SK-N-SH treated with all-trans-retinoic acid at 6 μM for 48 hours (cell line): ENCODE results near the gene CELF1.
"Not testable (repeated sequence)": the region's sequence is repeated elsewhere in the genome, so short reads cannot be mapped to it uniquely, and the experiment has no call there.

ENCODE experiments used
- ATAC-seq: fragments of 200-7000 bp; cut with Tn5 transposase; 3 replicates; pipeline ENCODE4 v1.9.1; 2020; ENCODE audit warnings: mild to moderate bottlenecking, moderate library complexity
- ARNTL ChIP-seq: fragments of 450-650 bp; formaldehyde crosslinking; IDR thresholded peaks from 2 replicates; pipeline ENCODE4 v1.5.0; 2020; ENCODE audit warnings: low read depth, mild to moderate bottlenecking, moderate library complexity, borderline replicate concordance
- BACH2 ChIP-seq: fragments of 250-450 bp; sonication (Bioruptor Pico); IDR thresholded peaks from 2 replicates; pipeline ENCODE4 v1.9.0; 2021; ENCODE audit warnings: mild to moderate bottlenecking, borderline replicate concordance
- CSDC2 ChIP-seq: fragments of 250-450 bp; sonication (Bioruptor Pico); IDR thresholded peaks from 2 replicates; pipeline ENCODE4 v1.5.0; 2020; ENCODE audit warnings: mild to moderate bottlenecking, moderate library complexity
- ESRRG ChIP-seq: fragments of 250-450 bp; sonication (Bioruptor Pico); IDR thresholded peaks from 2 replicates; pipeline ENCODE4 v1.6.1; 2021; ENCODE audit warnings: mild to moderate bottlenecking
- GLIS3 ChIP-seq: fragments of 250-450 bp; sonication (Bioruptor Pico); IDR thresholded peaks from 2 replicates; pipeline ENCODE4 v1.5.0; 2020; ENCODE audit warnings: mild to moderate bottlenecking, moderate library complexity
- ISL1 ChIP-seq: fragments of 250-450 bp; sonication (Bioruptor Pico); IDR thresholded peaks from 2 replicates; pipeline ENCODE4 v2.1.2; 2022; ENCODE audit warnings: mild to moderate bottlenecking, moderate library complexity
- OSR1 ChIP-seq: fragments of 250-450 bp; sonication (Bioruptor Pico); IDR thresholded peaks from 2 replicates; pipeline ENCODE4 v1.8.0; 2022; ENCODE audit warnings: moderate library complexity, mild to moderate bottlenecking, inconsistent platforms
- PPARA ChIP-seq: fragments of 250-450 bp; sonication (Bioruptor Pico); IDR thresholded peaks from 2 replicates; pipeline ENCODE4 v1.5.0; 2020; ENCODE audit warnings: mild to moderate bottlenecking, borderline replicate concordance
- RARB ChIP-seq: fragments of 250-450 bp; sonication (Bioruptor Pico); IDR thresholded peaks from 2 replicates; pipeline ENCODE4 v1.8.0; 2021; ENCODE audit warnings: mild to moderate bottlenecking, moderate library complexity
- SNAI2 ChIP-seq: fragments of 250-450 bp; sonication (Bioruptor Pico); IDR thresholded peaks from 2 replicates; pipeline ENCODE4 v1.5.0; 2020; ENCODE audit warnings: mild to moderate bottlenecking, moderate library complexity
- TCF4 ChIP-seq: fragments of 250-450 bp; sonication (Bioruptor Pico); IDR thresholded peaks from 2 replicates; pipeline ENCODE4 v1.8.0; 2021; ENCODE audit warnings: mild to moderate bottlenecking, moderate library complexity, borderline replicate concordance
- TOX ChIP-seq: fragments of 250-450 bp; sonication (Bioruptor Pico); IDR thresholded peaks from 2 replicates; pipeline ENCODE4 v1.8.0; 2021; ENCODE audit warnings: mild to moderate bottlenecking, moderate library complexity, borderline replicate concordance
- ZFP3 ChIP-seq: fragments of 250-450 bp; sonication (Bioruptor Pico); IDR thresholded peaks from 2 replicates; pipeline ENCODE4 v1.5.0; 2020; ENCODE audit warnings: mild to moderate bottlenecking, moderate library complexity
- ZFP30 ChIP-seq: fragments of 450-650 bp; formaldehyde crosslinking; IDR thresholded peaks from 2 replicates; pipeline ENCODE4 v1.5.0; 2022; ENCODE audit warnings: mild to moderate bottlenecking, moderate library complexity
- ZNF565 ChIP-seq: fragments of 450-650 bp; formaldehyde crosslinking; conservative IDR thresholded peaks from 2 replicates; pipeline ENCODE4 v1.5.0; 2020; ENCODE audit warnings: low read depth, mild to moderate bottlenecking, moderate library complexity
- ZNF8 ChIP-seq: fragments of 450-650 bp; formaldehyde crosslinking; IDR thresholded peaks from 2 replicates; pipeline ENCODE4 v1.5.0; 2020; ENCODE audit warnings: mild to moderate bottlenecking, moderate library complexity
- TF ChIP-seq, protein P1 (sequence below): fragments of 250-450 bp; sonication (Bioruptor Pico); IDR thresholded peaks from 2 replicates; pipeline ENCODE4 v1.8.0; 2020; ENCODE audit warnings: mild to moderate bottlenecking, moderate library complexity, borderline replicate concordance
- TF ChIP-seq, protein P2 (sequence below): fragments of 250-450 bp; sonication (Bioruptor Pico); IDR thresholded peaks from 2 replicates; pipeline ENCODE4 v1.5.1; 2020; ENCODE audit warnings: low read depth, mild to moderate bottlenecking, moderate library complexity
- TF ChIP-seq, protein P3 (sequence below): fragments of 250-450 bp; sonication (Bioruptor Pico); IDR thresholded peaks from 2 replicates; pipeline ENCODE4 v1.8.0; 2021; ENCODE audit warnings: low read depth, mild to moderate bottlenecking, moderate library complexity, borderline replicate concordance
- TF ChIP-seq, protein P4 (sequence below): fragments of 250-450 bp; sonication (Bioruptor Pico); IDR thresholded peaks from 2 replicates; pipeline ENCODE4 v1.5.1; 2021; ENCODE audit warnings: mild to moderate bottlenecking, moderate library complexity
- TF ChIP-seq, protein P5 (sequence below): fragments of 250-450 bp; sonication (Bioruptor Pico); IDR thresholded peaks from 2 replicates; pipeline ENCODE4 v1.5.0; 2020; ENCODE audit warnings: mild to moderate bottlenecking, moderate library complexity

The CELF1 gene

DNA sequence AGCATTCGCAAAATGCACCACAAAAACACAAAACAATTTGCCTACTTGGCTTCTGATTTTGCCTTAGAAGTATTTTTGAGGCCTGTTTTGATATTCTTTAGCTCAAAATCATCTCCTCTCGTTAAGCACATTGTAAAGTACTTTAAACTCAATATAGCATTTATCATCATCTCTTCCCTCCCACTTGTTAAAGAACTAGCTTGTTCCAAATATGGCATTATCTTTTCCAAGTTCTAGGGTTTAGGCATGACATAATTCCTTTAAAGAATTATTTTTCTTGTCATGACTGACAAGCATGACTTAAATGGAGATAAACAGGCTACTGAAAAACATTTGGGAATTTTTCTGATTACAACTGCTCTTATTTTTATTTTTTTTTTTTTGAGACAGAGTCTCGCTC is 21.3 kb downstream of the CELF1 start:
- ATAC-seq: no peak
- no peak for TF ChIP-seq ZFP30 (CRISPR knock-in tag)
- 0 out of 2 replicates have a peak, but pooled peaks have one; percentile 6 for TF ChIP-seq ISL1

DNA sequence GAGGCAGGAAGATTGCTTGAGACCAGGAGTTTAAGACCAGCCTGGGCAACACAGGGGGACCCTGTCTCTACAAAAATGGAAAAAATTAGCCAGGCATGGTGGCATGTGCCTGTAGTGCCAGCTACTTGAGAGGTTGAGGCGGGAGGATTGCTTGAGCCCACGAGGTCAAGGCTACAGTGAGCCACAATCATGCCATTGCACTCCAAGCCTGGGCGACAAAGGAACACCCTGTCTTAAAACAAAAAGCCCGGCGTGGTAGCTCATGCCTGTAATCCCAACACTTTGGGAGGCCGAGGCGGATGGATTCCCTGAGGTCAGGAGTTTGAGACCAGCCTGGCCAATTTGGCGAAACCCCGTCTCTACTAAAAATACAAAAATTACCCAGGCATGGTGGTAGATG is 22.2 kb downstream of the CELF1 start:
- not testable (repeated sequence) for ATAC-seq

DNA sequence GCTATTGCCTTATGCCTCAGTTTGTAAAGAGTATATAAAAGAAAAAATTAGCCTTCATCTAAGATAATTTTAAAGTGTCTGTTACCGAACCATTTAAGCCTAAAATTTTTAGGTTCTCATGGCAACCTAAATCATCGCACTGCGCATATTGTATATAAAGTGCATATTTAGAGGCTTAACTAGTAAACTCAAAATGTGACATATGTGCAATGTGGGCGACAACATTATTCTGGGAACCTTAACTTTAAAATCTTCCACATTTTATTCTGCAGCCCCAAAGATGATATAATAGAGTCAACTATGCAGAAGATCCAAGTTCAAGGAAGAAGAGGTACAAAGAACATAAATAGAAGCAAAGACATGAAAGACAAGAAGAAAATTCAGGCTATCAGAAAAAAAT is 23.0 kb downstream of the CELF1 start:
- no peak for ATAC-seq
- TF ChIP-seq ZFP30 (CRISPR knock-in tag) (no peak), RARB (CRISPR knock-in tag) (no peak), ZNF8 (CRISPR knock-in tag) (no peak), TCF4 (CRISPR knock-in tag) (no peak), ZNF565 (CRISPR knock-in tag) (no peak), OSR1 (CRISPR knock-in tag) (no peak), SNAI2 (no peak), BACH2 (no peak), ISL1 (no peak), TOX (CRISPR knock-in tag) (no peak)
- TF ChIP-seq, protein P1, sequence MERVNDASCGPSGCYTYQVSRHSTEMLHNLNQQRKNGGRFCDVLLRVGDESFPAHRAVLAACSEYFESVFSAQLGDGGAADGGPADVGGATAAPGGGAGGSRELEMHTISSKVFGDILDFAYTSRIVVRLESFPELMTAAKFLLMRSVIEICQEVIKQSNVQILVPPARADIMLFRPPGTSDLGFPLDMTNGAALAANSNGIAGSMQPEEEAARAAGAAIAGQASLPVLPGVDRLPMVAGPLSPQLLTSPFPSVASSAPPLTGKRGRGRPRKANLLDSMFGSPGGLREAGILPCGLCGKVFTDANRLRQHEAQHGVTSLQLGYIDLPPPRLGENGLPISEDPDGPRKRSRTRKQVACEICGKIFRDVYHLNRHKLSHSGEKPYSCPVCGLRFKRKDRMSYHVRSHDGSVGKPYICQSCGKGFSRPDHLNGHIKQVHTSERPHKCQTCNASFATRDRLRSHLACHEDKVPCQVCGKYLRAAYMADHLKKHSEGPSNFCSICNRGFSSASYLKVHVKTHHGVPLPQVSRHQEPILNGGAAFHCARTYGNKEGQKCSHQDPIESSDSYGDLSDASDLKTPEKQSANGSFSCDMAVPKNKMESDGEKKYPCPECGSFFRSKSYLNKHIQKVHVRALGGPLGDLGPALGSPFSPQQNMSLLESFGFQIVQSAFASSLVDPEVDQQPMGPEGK: no peak
- TF ChIP-seq, protein P2, sequence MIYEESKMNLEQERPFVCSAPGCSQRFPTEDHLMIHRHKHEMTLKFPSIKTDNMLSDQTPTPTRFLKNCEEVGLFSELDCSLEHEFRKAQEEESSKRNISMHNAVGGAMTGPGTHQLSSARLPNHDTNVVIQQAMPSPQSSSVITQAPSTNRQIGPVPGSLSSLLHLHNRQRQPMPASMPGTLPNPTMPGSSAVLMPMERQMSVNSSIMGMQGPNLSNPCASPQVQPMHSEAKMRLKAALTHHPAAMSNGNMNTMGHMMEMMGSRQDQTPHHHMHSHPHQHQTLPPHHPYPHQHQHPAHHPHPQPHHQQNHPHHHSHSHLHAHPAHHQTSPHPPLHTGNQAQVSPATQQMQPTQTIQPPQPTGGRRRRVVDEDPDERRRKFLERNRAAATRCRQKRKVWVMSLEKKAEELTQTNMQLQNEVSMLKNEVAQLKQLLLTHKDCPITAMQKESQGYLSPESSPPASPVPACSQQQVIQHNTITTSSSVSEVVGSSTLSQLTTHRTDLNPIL (CRISPR knock-in tag): no peak
- TF ChIP-seq, protein P3, sequence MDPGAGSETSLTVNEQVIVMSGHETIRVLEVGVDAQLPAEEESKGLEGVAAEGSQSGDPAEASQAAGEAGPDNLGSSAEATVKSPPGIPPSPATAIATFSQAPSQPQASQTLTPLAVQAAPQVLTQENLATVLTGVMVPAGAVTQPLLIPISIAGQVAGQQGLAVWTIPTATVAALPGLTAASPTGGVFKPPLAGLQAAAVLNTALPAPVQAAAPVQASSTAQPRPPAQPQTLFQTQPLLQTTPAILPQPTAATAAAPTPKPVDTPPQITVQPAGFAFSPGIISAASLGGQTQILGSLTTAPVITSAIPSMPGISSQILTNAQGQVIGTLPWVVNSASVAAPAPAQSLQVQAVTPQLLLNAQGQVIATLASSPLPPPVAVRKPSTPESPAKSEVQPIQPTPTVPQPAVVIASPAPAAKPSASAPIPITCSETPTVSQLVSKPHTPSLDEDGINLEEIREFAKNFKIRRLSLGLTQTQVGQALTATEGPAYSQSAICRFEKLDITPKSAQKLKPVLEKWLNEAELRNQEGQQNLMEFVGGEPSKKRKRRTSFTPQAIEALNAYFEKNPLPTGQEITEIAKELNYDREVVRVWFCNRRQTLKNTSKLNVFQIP (CRISPR knock-in tag): no peak

DNA sequence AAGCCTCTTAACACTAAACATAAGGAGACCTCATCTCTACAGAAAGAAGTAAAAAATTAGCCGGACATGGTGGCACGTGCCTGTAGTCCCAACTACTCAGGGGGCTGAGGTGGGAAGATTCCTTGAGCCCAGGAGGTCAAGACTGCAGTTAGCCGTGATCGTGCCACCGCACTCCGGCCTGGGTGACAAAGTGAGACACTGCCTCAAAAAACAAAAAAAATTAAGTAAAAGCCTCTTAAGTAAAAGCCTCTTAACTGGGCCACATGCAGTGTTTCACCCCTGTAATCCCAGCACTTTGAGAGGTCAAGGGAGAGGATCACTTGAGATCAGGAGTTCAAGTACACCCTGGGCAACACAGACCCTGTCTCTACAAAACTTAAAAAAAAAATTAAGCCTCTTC is 25.7 kb downstream of the CELF1 start:
- no peak for ATAC-seq
- TF ChIP-seq ZNF8 (CRISPR knock-in tag): no peak
- no peak for TF ChIP-seq ESRRG (CRISPR knock-in tag)
- no peak for TF ChIP-seq GLIS3
- TF ChIP-seq, all 23 proteins: peak for 0

DNA sequence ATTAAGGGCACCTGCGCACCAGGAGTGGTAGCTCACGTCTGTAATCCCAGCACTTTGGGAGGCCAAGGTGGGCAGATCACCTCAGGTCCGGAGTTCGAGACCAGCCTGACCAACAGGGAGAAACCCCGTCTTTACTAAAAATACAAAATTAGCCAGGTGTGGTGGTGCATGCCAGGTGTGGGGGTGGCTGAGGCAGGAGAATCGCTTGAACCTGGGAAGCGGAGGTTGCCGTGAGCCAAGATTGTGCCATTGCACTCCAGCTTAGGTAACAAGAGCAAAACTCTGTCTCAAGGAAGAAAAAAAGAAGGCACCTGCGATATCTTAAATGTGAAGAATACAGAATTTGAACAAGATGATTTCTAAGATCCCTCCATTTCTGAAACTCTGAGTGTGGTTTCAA is 26.9 kb downstream of the CELF1 start:
- not testable (repeated sequence) for ATAC-seq

DNA sequence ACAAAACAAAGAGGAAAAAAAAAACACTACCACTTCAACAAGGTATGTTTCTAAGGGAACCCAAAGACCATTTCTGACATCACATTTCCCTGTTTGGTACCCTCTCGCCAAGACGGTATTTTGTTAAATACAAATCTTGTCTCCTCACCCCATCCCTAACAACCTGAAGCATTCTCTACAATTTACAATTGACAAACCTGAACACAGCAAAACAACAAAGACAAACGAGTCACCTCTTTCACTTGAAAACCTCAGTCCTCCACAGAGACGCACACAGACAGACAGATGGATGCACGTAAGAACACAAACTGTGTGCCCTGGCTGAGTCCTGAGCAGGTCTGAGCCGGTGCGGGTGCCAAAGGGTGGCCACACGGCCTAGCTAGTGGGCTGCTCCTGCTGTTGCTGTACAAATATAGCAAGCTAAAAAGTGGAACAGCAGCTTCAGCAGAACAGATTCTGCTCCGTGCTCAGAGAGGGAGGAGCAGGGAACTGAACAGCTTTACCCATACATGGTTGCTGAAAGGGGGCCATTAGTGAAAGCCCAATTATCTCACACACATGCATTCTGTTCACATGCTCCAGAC is 28.5 kb downstream of the CELF1 start:
- ATAC-seq: peak; percentile 39
- TF ChIP-seq CSDC2 (CRISPR knock-in tag): no peak
- no peak for TF ChIP-seq ESRRG (CRISPR knock-in tag)
- TF ChIP-seq, protein P4, sequence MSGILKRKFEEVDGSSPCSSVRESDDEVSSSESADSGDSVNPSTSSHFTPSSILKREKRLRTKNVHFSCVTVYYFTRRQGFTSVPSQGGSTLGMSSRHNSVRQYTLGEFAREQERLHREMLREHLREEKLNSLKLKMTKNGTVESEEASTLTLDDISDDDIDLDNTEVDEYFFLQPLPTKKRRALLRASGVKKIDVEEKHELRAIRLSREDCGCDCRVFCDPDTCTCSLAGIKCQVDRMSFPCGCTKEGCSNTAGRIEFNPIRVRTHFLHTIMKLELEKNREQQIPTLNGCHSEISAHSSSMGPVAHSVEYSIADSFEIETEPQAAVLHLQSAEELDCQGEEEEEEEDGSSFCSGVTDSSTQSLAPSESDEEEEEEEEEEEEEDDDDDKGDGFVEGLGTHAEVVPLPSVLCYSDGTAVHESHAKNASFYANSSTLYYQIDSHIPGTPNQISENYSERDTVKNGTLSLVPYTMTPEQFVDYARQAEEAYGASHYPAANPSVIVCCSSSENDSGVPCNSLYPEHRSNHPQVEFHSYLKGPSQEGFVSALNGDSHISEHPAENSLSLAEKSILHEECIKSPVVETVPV (CRISPR knock-in tag): no peak
- no peak for TF ChIP-seq GLIS3
- TF ChIP-seq ZFP3 (CRISPR knock-in tag): no peak
- no peak for TF ChIP-seq ISL1
- TF ChIP-seq, protein P3 (CRISPR knock-in tag): no peak
- TF ChIP-seq TOX (CRISPR knock-in tag): no peak
- no peak for TF ChIP-seq PPARA (CRISPR knock-in tag)
- TF ChIP-seq ARNTL (CRISPR knock-in tag): no peak
- TF ChIP-seq, protein P2 (CRISPR knock-in tag): no peak
- no peak for TF ChIP-seq OSR1 (CRISPR knock-in tag)
- TF ChIP-seq, protein P5, sequence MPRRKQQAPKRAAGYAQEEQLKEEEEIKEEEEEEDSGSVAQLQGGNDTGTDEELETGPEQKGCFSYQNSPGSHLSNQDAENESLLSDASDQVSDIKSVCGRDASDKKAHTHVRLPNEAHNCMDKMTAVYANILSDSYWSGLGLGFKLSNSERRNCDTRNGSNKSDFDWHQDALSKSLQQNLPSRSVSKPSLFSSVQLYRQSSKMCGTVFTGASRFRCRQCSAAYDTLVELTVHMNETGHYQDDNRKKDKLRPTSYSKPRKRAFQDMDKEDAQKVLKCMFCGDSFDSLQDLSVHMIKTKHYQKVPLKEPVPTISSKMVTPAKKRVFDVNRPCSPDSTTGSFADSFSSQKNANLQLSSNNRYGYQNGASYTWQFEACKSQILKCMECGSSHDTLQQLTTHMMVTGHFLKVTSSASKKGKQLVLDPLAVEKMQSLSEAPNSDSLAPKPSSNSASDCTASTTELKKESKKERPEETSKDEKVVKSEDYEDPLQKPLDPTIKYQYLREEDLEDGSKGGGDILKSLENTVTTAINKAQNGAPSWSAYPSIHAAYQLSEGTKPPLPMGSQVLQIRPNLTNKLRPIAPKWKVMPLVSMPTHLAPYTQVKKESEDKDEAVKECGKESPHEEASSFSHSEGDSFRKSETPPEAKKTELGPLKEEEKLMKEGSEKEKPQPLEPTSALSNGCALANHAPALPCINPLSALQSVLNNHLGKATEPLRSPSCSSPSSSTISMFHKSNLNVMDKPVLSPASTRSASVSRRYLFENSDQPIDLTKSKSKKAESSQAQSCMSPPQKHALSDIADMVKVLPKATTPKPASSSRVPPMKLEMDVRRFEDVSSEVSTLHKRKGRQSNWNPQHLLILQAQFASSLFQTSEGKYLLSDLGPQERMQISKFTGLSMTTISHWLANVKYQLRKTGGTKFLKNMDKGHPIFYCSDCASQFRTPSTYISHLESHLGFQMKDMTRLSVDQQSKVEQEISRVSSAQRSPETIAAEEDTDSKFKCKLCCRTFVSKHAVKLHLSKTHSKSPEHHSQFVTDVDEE (CRISPR knock-in tag): no peak
- TF ChIP-seq BACH2: no peak
- no peak for TF ChIP-seq TCF4 (CRISPR knock-in tag)
